Measurements from ENCODE around the gene ADAMTS7.
"Not testable (repeated sequence)": the region's sequence is repeated elsewhere in the genome, so short reads cannot be mapped to it uniquely, and the experiment has no call there.

ADAMTS7 gene

DNA sequence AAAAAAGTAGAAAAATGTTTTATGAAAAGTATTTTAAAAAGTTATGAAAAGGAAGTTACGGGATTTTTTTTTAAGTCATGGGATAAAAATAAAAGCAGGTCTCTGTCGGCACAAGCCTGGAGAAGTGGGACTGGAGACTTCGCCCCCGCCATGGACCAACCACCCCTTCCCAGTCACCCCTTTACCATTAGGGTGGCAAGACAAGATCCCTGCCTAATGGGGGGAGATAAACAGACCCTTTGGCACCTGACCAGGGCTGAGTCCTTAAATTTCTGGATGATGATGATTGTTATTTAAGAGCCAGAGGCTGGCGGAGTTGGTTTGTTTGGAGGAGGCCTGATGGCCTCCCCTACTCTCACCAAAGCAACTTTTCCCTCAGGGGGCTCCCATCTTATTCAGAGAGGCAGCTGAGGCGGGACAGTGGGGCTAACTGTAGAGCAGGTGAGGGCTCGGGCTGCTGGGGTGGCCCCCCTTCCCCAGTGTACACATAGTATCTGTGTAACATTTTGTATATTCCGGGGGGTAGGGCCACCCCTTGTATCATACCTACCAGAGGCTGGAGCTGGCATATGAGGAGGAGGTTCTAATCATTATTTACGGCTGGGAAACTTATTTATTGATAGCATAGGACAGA, 74.0 kb downstream of the ADAMTS7 start:
- H3K4me3 ChIP-seq (ENCODE audit: low read depth, low read length), result no peak overlapping the region
- DNase-seq (ENCODE audit: low read depth), result no peak
- TF ChIP-seq, protein P1, sequence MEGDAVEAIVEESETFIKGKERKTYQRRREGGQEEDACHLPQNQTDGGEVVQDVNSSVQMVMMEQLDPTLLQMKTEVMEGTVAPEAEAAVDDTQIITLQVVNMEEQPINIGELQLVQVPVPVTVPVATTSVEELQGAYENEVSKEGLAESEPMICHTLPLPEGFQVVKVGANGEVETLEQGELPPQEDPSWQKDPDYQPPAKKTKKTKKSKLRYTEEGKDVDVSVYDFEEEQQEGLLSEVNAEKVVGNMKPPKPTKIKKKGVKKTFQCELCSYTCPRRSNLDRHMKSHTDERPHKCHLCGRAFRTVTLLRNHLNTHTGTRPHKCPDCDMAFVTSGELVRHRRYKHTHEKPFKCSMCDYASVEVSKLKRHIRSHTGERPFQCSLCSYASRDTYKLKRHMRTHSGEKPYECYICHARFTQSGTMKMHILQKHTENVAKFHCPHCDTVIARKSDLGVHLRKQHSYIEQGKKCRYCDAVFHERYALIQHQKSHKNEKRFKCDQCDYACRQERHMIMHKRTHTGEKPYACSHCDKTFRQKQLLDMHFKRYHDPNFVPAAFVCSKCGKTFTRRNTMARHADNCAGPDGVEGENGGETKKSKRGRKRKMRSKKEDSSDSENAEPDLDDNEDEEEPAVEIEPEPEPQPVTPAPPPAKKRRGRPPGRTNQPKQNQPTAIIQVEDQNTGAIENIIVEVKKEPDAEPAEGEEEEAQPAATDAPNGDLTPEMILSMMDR (conservative IDR thresholded peaks at IDR 0.05; ENCODE audit: low read depth, low read length), result no peak

DNA sequence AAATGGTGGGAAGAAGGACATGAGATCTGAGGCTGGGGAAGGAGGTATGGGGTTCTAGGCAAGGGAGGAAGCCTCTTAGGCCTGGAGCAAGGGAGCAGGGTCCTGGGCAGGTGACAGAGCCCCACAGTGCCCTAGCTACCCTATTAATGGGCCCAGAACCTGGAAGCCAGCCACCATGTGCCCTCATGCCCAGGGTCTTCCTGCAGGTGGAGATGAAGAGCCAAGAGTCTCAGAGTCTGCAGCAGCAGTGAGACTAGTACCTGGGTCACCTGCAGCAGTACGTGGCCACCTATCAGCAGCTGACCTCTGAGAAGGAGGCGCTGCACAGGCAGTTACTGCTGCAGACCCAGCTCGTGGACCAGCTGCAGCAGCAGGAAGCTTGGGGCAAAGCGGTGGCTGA, 75.0 kb downstream of the ADAMTS7 start:
- H3K4me3 ChIP-seq (ENCODE audit: low read depth, low read length); DNase-seq (ENCODE audit: low read depth): not testable (repeated sequence)

DNA sequence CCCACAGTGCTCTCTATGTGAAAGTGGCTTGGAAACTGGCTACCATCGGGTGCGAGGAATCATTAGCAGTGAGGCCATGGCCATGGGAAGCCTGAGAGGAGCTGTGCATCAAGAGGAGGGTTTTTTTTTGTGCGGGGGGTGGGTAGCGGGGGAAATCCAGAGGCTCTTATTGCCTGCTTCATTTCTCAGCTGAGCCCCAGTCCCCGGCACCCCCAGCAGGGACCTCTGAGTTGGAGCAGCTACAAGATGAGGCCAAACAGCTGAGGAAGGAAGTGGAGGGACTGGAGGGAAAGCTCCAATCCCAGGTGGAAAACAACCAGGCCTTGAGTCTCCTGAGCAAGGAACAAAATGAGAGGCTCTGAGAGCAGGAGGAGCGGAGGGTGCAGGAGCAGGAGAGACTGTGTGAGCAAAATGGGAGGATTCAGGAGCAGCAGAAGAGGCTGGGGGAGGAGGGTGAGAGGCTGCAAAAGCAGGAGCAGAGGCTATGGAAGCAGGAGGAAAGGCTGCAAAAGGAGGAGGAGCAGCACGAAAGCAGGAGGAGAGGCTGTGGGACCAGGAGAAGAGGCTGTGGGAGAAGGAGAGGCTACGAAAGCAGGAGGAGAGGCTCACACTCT, 76.7 kb downstream of the ADAMTS7 start:
- DNase-seq (ENCODE audit: low read depth), result no peak
- TF ChIP-seq, protein P1 (conservative IDR thresholded peaks at IDR 0.05; ENCODE audit: low read depth, low read length), result no peak
- H3K4me3 ChIP-seq (ENCODE audit: low read depth, low read length), result no peak overlapping the region

DNA sequence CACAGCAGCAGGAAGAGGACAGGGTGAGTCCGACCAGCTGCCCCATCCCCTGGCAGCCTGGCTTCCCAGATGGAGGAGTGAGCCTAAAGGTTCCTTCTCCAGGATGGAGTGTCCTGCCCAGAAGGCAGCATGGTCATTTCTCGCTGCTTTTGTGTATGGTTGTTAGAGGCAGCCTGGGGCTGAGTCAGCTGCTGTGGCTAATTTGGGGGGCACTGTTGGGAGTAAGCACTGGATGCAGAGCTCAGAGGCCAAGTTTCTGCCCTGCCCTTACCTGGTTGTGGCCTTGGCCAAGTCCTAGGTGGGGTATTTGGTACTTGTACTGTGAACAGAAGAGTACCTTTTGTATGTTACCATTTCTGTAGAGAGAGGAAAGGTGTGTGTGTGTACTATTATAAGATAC, 78.6 kb downstream of the ADAMTS7 start:
- H3K4me3 ChIP-seq (ENCODE audit: low read depth, low read length), result no peak overlapping the region
- DNase-seq (ENCODE audit: low read depth), result no peak
- TF ChIP-seq, protein P1 (conservative IDR thresholded peaks at IDR 0.05; ENCODE audit: low read depth, low read length), result no peak

DNA sequence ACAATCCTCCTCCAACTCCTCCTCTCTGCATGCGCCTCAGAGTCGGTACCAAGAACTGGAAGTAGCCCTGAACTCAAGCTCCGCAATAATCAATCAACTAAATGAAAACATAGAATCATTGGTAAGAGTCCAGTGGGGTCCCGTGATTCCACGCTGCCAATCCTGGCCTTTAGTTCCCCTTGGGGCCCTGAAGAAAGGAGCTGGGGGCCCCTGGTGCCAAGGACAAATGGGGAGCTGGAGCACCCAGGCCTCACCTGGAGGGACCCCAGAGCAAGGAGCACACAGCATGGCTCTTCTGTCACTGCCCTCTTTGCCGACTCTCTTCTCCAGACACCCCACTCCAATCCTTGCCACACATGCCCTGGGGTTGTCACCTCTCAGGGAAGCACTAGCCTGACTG, 80.3 kb downstream of the ADAMTS7 start:
- TF ChIP-seq, protein P1 (conservative IDR thresholded peaks at IDR 0.05; ENCODE audit: low read depth, low read length), result no peak
- no peak for DNase-seq (ENCODE audit: low read depth)
- H3K4me3 ChIP-seq (ENCODE audit: low read depth, low read length), result no peak overlapping the region

DNA sequence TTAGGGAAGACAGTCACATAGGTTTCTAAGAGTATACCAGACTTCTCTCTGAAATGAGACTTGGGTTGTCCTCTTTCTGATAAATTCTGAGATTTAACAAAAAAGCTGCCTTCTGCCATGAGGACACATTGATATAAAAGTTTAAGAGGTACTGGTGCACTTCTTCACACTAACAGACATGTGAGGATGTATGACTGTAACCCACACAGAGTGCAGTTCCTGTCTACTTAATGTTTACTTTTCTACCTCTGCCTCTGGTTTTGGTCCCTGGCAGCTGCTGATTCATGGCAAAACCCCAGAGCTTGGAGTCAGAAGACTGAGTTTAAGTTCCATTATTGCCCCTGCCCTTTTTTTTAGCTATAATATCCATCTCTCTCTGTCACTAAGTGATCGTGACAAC, 82.8 kb downstream of the ADAMTS7 start:
- H3K4me3 ChIP-seq (ENCODE audit: low read depth, low read length), result not testable (repeated sequence)

DNA sequence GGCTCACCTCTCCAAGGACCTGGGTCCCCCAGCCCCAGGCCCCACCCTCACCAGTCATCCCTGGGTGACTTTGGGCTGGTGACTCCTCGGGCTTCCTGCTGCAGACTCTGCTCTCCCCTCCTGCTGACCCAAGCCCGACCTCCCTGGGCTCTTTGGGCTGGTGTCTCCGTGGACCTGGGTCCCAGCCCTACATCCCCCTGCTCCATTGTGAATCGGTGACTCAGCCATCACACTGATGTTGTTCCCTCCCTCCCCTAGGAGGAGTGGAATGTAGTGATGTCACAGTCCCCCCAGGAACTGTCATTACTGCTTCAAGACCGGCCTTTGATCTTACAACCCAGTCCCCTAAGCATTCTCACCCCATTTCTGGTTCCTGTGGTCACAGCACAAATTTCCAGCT, 83.7 kb downstream of the ADAMTS7 start:
- no peak overlapping the region for H3K4me3 ChIP-seq (ENCODE audit: low read depth, low read length)
- TF ChIP-seq, protein P1 (conservative IDR thresholded peaks at IDR 0.05; ENCODE audit: low read depth, low read length), result no peak
- peak; percentile 55 for DNase-seq (ENCODE audit: low read depth)

More for the DNA sequence above, 82.8 kb downstream of the ADAMTS7 start:
- DNase-seq (ENCODE audit: low read depth), result peak; percentile 43

DNA sequence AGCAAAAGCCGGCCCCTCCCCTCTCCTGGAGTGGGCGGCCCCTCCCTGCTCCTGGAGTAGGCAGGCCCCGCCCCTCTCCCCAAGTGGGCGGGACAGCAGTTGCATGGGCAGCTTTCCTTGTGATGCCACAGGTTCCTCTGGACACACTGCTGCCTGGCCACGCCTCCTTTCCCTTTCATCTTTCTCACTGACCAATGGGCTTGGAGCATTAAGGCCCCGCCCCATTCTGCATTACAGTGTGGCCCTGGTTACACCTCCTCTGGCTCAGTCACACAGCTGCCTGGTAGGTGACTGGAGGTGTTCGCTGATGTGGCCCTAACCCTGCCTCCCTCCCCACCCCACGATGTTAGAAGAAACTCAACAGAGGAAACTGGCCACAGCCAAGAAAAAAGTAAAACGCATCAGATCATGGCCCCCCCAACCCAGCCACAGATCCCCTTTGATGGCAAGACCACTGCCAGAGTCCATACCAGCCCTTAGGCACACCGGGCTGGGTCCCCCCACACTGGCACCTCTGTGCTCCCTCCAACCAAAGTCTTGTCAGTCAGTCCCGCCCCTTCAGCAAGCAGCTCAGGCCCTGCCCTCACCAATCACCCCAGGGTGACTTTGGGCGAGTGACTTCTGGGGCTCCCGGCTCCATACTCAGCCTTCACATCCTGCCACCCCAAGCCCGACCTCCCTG, 84.3 kb downstream of the ADAMTS7 start:
- TF ChIP-seq, protein P1 (conservative IDR thresholded peaks at IDR 0.05; ENCODE audit: low read depth, low read length), result no peak
- no peak for DNase-seq (ENCODE audit: low read depth)
- no peak overlapping the region for H3K4me3 ChIP-seq (ENCODE audit: low read depth, low read length)

DNA sequence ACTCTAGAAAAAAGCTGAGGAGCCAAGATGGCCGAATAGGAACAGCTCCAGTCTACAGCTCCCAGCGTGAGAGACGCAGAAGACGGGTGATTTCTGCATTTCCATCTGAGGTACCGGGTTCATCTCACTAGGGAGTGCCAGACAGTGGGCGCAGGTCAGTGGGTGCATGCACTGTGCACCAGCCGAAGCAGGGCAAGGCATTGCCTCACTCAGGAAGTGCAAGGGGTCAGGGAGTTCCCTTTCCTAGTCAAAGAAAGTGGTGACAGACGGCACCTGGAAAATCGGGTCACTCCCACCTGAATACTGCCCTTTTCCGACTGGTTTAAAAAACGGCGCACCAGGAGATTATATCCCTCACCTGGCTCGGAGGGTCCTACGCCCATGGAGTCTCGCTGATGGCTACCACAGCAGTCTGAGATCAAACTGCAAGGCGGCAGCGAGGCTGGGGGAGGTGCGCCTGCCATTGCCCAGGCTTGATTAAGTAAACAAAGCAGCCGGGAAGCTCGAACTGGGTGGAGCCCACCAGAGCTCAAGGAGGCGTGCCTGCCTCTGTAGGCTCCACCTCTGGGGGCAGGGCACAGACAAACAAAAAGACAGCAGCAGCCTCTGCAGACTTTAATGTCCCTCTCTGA, 91.3 kb downstream of the ADAMTS7 start:
- not testable (repeated sequence) for DNase-seq (ENCODE audit: low read depth); H3K4me3 ChIP-seq (ENCODE audit: low read depth, low read length)

Measured in choroid plexus epithelial cell (primary cell).